GM13977 (cell line): ENCODE measurements around the gene ACKR4.
"Not testable (repeated sequence)": the region's sequence is repeated elsewhere in the genome, so short reads cannot be mapped to it uniquely, and the experiment has no call there.

ENCODE experiments used
- DNase-seq: peaks from one replicate; pipeline ENCODE4 v3.0.0; 2012; ENCODE audit warnings: low spot score
- in situ Hi-C: fragments of 300-500 bp; cut with MboI; formaldehyde crosslinking; loops from one replicate; pipeline ENCODE4 v1.12.0; 2022; ENCODE audit warnings: low sequenced_read_pairs, low pct_unique_long_range_greater_than_20kb, mixed read lengths, inconsistent platforms; ENCODE audit not compliant: unreplicated experiment
- TF ChIP-seq, protein P1 (sequence below): IDR thresholded peaks from 2 replicates; pipeline ENCODE4 v1.5.1; 2012; ENCODE audit warnings: mild to moderate bottlenecking, control low read depth; ENCODE audit not compliant: insufficient read depth; ENCODE audit errors: extremely low read depth, missing control alignments

ACKR4 gene

DNA sequence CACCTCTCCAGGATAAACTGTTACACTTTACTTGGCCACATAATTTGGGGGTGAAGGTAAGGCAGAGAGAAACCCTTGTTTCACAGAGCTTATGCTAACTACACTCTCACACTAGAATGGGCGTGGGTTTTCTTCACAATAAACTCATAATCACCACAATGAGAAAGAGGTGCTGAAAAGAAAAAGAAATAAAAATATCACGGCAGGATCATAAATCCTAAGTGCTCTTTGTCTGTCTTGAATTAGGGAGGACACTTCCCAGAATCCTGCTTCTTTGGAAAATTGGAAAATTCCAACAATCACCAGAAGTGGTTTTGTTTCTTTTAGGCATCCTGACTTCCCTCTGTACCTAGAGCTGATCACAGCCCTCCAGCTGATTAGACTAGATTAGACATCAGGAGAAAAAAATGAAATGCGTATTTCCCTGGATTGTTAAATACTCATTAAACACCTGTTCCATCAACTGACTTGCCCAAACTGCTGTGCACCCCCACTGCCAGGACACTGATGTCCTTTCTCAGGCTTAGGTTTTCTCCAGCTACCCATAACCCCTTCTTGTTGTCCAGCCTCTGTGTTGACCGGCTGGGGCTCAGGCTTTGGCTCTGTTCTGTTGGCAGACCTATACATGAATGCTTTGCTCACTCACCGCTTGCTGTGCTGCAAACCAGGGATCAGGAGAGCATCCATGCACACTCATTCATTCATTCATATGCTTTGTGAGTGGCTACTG lies 41.6 kb upstream of the ACKR4 start:
- TF ChIP-seq, protein P1, sequence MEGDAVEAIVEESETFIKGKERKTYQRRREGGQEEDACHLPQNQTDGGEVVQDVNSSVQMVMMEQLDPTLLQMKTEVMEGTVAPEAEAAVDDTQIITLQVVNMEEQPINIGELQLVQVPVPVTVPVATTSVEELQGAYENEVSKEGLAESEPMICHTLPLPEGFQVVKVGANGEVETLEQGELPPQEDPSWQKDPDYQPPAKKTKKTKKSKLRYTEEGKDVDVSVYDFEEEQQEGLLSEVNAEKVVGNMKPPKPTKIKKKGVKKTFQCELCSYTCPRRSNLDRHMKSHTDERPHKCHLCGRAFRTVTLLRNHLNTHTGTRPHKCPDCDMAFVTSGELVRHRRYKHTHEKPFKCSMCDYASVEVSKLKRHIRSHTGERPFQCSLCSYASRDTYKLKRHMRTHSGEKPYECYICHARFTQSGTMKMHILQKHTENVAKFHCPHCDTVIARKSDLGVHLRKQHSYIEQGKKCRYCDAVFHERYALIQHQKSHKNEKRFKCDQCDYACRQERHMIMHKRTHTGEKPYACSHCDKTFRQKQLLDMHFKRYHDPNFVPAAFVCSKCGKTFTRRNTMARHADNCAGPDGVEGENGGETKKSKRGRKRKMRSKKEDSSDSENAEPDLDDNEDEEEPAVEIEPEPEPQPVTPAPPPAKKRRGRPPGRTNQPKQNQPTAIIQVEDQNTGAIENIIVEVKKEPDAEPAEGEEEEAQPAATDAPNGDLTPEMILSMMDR = no peak
- DNase-seq = no peak
- in situ Hi-C loops = no loop called here

DNA sequence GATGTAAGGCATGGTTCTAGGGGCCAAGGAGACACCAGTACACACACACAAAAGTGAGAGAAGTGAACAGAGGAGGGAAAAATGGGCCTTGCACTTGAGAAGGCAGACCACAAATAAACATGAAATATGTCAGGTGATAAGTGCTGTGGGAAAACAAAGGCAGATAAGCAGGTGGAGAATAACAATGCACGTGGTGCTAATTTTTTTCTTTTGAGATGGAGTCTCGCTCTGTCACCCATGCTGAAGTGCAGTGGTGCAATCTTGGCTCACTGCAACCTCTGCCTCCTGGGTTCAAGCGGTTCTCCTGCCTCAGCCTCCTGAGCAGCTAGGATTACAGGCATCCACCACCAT lies 41.1 kb upstream of the ACKR4 start:
- DNase-seq, in situ Hi-C loops: not testable (repeated sequence)

DNA sequence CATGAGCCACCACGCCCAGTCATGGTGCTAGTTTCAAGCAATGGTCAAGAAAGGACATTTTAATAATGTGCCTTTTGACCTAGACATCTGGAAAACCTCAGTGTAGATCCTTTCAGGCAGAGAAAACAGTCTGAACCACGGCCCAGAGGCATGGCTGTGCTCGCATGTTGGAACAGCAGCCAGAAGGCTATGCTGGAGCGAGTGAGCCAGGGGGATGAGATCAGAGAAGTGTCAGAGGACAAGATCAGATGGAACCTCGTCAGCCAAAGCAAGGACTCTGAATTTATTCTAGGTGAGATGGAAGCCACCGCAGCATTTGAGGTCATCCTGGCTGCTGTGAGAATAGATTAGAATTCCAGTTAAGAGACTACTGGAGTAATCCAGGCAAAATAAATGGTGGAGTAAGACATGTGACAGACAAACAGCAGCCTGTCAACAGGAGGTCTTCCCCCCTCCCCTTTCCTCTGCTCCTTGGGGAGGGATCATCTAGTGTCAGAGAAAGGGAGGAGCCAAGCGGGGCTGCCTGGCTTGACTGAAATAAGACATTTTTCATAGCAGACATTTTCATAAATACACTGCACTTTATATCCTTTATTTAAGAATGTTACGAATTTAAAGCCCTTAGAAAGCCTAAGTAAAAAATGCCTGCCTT lies 40.4 kb upstream of the ACKR4 start:
- TF ChIP-seq, protein P1 = no peak
- DNase-seq = no peak
- in situ Hi-C loops = no loop called here

DNA sequence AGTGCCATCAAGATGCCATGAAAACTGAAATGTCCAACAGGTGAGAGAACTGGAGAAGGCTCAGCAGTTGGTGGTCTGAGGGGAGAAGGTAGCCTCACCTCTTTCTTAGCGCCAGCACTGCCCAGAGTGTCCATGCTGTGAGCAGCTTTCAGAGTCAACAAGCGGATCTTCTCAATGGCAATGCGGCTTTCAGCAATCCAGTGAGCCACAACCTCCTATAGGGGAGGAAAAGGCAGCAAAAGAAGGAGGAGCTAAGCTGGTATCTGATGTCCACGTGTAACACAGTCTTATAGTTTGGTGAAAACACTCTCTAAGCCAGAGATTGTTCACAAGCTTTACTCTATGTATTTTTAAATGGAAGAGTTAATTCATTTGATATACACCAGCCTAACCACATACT lies 36.1 kb upstream of the ACKR4 start:
- DNase-seq = no peak
- TF ChIP-seq, protein P1 = no peak

DNA sequence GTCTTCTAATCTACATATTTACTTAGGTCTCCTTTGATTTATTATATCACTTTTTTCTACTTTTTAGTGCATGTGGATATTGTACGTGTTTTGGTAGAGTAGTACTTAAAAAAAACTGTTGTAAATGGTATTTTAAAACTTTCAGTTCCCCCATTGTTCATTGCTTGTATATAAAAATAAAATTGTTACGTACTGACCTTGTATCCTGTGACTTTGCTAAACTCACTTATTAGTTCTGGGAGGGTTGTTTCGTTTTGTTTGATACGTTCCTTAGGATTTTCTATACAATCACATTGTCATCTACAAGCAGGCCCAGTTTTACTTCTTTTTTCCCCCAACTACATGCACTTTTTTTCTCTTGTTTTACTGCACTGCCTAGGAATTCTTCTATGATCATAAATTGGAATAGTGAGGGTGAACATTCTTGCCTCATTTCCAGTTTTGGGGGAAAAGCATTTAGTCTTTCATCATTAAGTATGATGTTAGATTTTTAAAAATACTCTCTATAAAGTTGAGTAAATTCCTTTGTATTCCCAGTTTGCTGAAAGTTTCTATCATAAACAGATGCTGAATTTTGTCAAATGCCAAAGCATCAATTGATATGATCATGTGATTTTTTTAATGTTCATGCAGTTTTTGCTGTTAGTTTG lies 33.5 kb upstream of the ACKR4 start:
- in situ Hi-C loops = no loop called here
- TF ChIP-seq, protein P1 = no peak
- no peak for DNase-seq

More for the DNA sequence above, 36.1 kb upstream of the ACKR4 start:
- in situ Hi-C loops = no loop called here

DNA sequence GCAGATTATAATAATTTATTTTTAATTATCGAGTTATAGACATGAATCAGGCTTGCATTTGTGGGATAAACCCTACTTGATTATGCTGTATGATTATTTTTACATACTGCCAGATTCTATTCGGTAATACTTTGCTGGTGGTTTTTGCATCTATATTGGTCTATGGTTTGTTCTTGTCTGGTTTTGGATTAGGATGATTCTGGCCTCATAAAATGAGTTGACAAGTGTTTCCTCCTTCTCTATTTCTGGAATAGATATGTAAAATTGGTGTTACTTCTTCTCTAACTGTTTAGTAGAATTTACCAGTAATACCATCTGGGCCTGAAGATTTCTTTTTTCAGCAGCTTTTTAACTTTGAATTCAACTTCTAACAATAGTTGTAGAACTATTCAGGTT lies 33.0 kb upstream of the ACKR4 start:
- DNase-seq = no peak
- in situ Hi-C loops = no loop called here
- TF ChIP-seq, protein P1 = no peak

DNA sequence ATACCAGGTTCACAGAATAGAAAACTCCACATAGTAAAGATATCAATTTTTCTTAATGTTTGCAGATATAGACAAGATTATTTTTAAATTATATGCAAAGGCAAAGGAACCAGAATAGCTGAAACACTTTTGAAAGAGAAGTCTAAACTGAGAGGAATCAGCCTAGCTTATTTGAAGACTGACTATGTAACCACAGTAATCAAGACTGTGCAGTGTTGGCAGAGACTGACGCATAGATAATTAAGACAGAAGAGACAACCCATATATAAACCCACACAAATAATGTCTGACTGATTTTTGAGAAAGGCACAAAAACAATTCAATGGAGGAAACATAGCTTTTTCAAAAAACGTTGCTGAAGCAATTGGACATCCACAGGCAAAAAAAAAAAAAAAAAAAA lies 28.6 kb upstream of the ACKR4 start:
- no peak for DNase-seq
- in situ Hi-C loops = no loop called here
- TF ChIP-seq, protein P1 = no peak
